ENCODE data around the gene NXPH1. TPM values are rescaled to one million over a fixed set of nuclear protein-coding genes. Genes with fewer than 3 reads are reported as not detected.

NXPH1 gene
- total and polyA plus RNA-seq, 2 experiments from 2014 or later: 0.45 to 3.0 TPM

DNA sequence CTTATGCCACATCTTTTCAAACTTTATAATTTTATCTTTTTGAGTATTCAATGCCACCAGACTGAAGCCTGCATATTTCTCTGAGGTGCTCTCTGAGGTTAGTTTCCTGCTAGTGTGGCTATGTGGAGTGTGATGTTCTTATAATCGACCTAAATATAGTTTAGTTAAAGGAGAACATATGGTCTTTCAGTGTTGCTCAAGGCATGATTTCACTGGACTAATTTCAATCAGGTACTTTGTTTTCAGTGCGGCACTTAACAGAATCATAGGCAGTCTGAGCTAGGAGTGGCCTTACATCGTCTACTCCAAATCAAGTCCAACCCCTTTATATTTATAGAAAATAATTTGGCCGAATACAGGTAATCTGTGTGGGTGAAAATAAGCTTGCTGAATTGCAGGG lies 134.2 kb downstream of the NXPH1 start:
- Mint-ChIP-seq H3K36me3 (ENCODE audit: low read depth) (no peaks in the 10 kb centered on the region), H3K9me3 (no peaks in the 10 kb centered on the region), H3K4me1 (peaks cover 12% of the 10 kb centered on the region), H3K27me3 (ENCODE audit: insufficient read depth, low read depth, poor library complexity) (peaks cover 7% of the 10 kb centered on the region), H3K4me3 (no peak overlapping the region), H3K27ac (no peak overlapping the region)
- no peaks in the 10 kb centered on the region for H3K9me2 ChIP-seq (ENCODE audit: insufficient read depth)
- H4K20me1 ChIP-seq (replicated peaks; ENCODE audit: insufficient read depth): no peaks in the 10 kb centered on the region
- TF ChIP-seq EZH2phosphoT487 (IDR thresholded peaks at IDR 0.05; ENCODE audit: unreplicated experiment): no peak
- TF ChIP-seq, protein P1, sequence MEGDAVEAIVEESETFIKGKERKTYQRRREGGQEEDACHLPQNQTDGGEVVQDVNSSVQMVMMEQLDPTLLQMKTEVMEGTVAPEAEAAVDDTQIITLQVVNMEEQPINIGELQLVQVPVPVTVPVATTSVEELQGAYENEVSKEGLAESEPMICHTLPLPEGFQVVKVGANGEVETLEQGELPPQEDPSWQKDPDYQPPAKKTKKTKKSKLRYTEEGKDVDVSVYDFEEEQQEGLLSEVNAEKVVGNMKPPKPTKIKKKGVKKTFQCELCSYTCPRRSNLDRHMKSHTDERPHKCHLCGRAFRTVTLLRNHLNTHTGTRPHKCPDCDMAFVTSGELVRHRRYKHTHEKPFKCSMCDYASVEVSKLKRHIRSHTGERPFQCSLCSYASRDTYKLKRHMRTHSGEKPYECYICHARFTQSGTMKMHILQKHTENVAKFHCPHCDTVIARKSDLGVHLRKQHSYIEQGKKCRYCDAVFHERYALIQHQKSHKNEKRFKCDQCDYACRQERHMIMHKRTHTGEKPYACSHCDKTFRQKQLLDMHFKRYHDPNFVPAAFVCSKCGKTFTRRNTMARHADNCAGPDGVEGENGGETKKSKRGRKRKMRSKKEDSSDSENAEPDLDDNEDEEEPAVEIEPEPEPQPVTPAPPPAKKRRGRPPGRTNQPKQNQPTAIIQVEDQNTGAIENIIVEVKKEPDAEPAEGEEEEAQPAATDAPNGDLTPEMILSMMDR (conservative IDR thresholded peaks at IDR 0.05; ENCODE audit: low read depth in 2 of 2): no peak
- TF ChIP-seq NANOG (IDR thresholded peaks at IDR 0.05; ENCODE audit: borderline replicate concordance): no peak
- TF ChIP-seq, protein P2, sequence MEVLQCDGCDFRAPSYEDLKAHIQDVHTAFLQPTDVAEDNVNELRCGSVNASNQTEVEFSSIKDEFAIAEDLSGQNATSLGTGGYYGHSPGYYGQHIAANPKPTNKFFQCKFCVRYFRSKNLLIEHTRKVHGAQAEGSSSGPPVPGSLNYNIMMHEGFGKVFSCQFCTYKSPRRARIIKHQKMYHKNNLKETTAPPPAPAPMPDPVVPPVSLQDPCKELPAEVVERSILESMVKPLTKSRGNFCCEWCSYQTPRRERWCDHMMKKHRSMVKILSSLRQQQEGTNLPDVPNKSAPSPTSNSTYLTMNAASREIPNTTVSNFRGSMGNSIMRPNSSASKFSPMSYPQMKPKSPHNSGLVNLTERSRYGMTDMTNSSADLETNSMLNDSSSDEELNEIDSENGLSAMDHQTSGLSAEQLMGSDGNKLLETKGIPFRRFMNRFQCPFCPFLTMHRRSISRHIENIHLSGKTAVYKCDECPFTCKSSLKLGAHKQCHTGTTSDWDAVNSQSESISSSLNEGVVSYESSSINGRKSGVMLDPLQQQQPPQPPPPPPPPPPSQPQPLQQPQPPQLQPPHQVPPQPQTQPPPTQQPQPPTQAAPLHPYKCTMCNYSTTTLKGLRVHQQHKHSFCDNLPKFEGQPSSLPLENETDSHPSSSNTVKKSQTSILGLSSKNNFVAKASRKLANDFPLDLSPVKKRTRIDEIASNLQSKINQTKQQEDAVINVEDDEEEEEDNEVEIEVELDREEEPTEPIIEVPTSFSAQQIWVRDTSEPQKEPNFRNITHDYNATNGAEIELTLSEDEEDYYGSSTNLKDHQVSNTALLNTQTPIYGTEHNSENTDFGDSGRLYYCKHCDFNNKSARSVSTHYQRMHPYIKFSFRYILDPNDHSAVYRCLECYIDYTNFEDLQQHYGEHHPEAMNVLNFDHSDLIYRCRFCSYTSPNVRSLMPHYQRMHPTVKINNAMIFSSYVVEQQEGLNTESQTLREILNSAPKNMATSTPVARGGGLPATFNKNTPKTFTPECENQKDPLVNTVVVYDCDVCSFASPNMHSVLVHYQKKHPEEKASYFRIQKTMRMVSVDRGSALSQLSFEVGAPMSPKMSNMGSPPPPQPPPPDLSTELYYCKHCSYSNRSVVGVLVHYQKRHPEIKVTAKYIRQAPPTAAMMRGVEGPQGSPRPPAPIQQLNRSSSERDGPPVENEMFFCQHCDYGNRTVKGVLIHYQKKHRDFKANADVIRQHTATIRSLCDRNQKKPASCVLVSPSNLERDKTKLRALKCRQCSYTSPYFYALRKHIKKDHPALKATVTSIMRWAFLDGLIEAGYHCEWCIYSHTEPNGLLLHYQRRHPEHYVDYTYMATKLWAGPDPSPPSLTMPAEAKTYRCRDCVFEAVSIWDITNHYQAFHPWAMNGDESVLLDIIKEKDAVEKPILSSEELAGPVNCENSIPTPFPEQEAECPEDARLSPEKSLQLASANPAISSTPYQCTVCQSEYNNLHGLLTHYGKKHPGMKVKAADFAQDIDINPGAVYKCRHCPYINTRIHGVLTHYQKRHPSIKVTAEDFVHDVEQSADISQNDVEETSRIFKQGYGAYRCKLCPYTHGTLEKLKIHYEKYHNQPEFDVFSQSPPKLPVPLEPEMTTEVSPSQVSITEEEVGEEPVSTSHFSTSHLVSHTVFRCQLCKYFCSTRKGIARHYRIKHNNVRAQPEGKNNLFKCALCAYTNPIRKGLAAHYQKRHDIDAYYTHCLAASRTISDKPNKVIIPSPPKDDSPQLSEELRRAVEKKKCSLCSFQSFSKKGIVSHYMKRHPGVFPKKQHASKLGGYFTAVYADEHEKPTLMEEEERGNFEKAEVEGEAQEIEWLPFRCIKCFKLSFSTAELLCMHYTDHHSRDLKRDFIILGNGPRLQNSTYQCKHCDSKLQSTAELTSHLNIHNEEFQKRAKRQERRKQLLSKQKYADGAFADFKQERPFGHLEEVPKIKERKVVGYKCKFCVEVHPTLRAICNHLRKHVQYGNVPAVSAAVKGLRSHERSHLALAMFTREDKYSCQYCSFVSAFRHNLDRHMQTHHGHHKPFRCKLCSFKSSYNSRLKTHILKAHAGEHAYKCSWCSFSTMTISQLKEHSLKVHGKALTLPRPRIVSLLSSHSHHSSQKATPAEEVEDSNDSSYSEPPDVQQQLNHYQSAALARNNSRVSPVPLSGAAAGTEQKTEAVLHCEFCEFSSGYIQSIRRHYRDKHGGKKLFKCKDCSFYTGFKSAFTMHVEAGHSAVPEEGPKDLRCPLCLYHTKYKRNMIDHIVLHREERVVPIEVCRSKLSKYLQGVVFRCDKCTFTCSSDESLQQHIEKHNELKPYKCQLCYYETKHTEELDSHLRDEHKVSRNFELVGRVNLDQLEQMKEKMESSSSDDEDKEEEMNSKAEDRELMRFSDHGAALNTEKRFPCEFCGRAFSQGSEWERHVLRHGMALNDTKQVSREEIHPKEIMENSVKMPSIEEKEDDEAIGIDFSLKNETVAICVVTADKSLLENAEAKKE (CRISPR knock-in tag; IDR thresholded peaks at IDR 0.05): no peak
- TF ChIP-seq, protein P3, sequence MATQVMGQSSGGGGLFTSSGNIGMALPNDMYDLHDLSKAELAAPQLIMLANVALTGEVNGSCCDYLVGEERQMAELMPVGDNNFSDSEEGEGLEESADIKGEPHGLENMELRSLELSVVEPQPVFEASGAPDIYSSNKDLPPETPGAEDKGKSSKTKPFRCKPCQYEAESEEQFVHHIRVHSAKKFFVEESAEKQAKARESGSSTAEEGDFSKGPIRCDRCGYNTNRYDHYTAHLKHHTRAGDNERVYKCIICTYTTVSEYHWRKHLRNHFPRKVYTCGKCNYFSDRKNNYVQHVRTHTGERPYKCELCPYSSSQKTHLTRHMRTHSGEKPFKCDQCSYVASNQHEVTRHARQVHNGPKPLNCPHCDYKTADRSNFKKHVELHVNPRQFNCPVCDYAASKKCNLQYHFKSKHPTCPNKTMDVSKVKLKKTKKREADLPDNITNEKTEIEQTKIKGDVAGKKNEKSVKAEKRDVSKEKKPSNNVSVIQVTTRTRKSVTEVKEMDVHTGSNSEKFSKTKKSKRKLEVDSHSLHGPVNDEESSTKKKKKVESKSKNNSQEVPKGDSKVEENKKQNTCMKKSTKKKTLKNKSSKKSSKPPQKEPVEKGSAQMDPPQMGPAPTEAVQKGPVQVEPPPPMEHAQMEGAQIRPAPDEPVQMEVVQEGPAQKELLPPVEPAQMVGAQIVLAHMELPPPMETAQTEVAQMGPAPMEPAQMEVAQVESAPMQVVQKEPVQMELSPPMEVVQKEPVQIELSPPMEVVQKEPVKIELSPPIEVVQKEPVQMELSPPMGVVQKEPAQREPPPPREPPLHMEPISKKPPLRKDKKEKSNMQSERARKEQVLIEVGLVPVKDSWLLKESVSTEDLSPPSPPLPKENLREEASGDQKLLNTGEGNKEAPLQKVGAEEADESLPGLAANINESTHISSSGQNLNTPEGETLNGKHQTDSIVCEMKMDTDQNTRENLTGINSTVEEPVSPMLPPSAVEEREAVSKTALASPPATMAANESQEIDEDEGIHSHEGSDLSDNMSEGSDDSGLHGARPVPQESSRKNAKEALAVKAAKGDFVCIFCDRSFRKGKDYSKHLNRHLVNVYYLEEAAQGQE (IDR thresholded peaks at IDR 0.05; ENCODE audit: unreplicated experiment): no peak
- TF ChIP-seq, protein P4, sequence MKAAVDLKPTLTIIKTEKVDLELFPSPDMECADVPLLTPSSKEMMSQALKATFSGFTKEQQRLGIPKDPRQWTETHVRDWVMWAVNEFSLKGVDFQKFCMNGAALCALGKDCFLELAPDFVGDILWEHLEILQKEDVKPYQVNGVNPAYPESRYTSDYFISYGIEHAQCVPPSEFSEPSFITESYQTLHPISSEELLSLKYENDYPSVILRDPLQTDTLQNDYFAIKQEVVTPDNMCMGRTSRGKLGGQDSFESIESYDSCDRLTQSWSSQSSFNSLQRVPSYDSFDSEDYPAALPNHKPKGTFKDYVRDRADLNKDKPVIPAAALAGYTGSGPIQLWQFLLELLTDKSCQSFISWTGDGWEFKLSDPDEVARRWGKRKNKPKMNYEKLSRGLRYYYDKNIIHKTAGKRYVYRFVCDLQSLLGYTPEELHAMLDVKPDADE (IDR thresholded peaks at IDR 0.05): no peak
- TF ChIP-seq JUNB (IDR thresholded peaks at IDR 0.05; ENCODE audit: unreplicated experiment): no peak
- no peak for TF ChIP-seq ZNF331 (CRISPR knock-in tag; IDR thresholded peaks at IDR 0.05; ENCODE audit: low read depth)
- no peaks in the 10 kb centered on the region for H3K79me2 ChIP-seq (replicated peaks; ENCODE audit: insufficient read depth)
- H3K4me2 ChIP-seq: no peak overlapping the region
- no peak for DNase-seq (ENCODE audit: low spot score)
- H3K27ac ChIP-seq (ENCODE audit: low read depth): no peak overlapping the region
- H3K4me3 ChIP-seq: no peak overlapping the region
- H3K36me3 ChIP-seq (ENCODE audit: insufficient read depth): no peaks in the 10 kb centered on the region
- ATAC-seq: no peak
- no peaks in the 10 kb centered on the region for H3K27me3 ChIP-seq (ENCODE audit: insufficient read depth)
- H3F3A ChIP-seq (replicated peaks; ENCODE audit: low read depth): no peaks in the 10 kb centered on the region
- H3K4me1 ChIP-seq (ENCODE audit: insufficient read depth): peaks cover 16% of the 10 kb centered on the region
- no peak overlapping the region for H2AFZ ChIP-seq
